Activated CD8-positive, alpha-beta memory T cell treated with anti-CD3 and anti-CD28 coated beads for 1 hour (primary cell): ENCODE measurements around the gene OSR1.
"Not testable (repeated sequence)": the region's sequence is repeated elsewhere in the genome, so short reads cannot be mapped to it uniquely, and the experiment has no call there.

Experiments
- DNase-seq, 2 donors: peaks; one replicate each; pipeline ENCODE4 v3.0.0-alpha.2; 2020; ENCODE audit warnings: low read depth in 1 of 2; ENCODE audit errors: extremely low read depth in 1 of 2

OSR1 gene

DNA sequence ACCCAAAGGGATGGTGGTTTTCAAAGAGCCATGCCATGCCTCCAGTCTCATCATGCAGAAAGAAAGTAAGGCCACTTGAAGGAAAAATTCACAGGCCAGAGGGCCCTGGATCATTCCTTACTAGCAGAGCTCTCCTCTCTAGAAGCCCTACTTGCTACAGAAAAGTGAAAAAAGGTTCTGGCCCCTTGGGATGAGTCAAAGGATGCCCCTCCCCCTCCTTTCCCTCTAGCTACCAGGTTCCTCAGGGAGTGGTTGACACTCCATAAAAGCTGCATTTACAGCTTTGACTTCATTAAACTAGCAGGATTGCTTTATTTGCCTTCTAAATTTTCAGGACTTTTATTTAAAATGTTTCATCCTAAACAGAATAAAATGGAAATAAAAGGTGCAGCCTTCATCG lies 21.2 kb downstream of the OSR1 start:
- no peak for DNase-seq

DNA sequence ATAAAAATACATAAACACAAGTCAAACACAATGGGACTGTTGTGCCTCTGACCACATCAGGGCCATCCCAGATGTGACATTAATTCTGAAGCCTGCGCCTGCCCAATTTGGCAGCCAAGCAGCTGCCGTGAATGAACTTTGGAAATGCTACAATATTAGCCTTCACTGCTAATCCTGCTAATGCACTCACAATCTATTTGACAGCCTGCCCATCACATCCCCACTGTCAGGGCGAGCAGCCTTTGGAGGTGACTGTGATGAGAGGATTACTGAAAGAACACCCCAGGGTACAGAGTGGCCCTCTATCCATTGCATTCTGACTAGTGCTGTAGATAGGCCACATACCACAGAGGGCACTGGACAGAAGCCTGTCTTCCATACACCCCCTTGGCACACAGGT lies 21.6 kb downstream of the OSR1 start:
- DNase-seq: no peak

DNA sequence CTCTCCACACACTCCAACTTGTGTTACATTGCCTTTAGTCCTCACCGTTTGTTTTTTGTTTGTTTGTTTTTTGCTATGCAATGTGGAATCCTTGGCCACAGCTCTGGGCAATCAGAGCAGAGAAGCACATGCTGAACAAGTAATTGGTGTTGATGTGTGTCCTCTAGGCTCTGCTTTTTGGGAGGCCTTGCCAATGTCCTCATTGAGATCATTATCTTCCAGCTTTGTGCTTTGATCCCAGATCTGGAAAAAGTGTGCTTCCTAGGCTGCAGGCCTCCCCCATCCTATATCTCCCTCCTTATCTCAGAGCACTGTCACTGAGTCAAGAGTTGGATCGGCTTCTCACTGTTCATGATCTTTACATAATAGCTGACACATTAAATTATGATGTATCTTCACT lies 25.9 kb downstream of the OSR1 start:
- DNase-seq: no peak

DNA sequence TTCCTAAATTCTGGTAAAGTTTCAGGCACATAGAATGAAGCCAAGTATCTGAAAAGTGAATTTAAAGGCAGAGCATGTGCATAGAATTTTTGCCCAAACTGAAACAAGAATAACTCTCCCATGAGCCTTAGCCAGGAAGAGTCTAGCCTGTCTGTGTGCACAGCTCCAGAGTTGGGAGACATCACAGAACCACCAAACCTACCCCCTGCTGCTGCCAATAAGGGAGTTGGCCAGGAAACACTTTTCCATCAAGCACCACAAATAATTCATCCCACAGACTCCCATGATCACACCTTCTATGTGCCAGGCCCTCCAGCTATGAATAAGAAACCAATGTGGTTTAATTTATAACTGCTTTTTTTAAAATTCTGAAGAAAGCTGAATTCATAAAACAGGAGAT lies 27.0 kb downstream of the OSR1 start:
- no peak for DNase-seq

DNA sequence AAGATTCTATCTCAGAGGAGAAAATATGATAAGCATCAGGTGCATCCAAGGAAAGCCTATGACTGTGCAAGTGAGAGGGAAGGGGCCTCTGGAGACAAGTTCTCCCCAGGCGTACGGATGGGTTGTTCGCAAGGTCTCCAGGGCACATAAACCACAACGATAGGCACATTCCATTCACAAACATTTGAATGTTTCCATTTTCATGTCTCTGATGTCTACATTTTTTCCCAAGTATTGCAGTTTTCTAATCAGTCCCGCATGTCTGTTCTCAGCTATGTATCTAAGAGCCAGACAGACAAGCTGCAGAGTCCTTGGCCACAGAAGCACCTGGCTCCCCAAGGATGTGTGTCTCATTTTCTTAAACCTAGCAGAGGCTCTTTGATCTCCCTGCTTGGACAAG lies 28.0 kb downstream of the OSR1 start:
- DNase-seq: no peak

DNA sequence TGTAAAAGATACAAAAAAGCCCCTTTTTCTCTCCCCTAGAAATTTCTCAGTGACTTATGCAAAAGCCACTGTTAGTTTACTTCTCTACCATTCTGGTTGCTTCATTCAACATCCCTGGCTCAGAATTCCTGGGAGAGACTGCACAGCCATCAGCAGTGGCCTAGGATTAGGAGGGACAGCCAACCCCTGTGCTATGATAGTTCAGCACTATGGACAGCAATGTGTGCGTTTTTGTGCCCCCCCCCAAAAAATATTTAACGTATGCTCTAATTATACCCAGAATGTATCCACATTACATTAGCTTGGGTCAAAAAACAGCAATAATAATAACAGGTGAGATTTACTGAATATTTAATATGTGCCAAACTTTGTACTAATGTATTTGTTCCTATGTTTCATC lies 29.0 kb downstream of the OSR1 start:
- DNase-seq: no peak

DNA sequence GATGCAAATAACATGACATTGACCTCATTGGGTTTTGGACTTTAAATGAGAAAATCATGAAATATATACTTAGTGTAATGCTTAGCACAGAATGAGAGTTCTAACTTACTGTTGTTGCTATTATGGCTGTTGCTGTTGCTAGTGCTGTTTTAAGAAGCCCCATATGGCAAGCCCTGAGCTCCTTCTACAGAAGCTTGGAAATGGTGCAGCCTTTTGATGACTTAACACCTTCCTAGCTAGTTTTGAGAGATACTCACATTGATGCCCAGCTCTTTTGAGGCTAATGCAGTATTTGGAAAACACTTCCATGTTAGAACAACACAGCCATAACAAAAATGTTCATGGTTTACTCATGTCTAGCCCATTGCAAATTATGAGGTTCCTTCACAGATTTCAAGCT lies 30.9 kb downstream of the OSR1 start:
- no peak for DNase-seq

DNA sequence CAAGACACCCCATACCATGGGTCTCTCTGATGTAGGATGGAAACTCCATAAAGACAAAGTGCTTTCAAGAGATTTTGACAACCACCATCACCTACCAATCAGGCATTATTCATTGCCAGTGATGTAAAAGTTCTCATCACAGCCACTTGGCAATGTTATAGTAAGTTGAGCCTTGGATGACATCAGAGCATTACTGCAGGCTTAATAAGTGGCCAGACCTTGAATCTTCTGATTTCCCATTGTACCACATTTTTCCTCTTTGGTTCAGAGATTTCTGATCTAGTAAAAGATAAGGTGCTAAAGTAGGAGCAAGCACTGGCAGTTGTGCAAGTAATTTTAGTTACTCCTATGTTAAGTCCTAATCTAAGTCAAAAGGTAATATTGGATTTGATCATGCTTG lies 36.5 kb downstream of the OSR1 start:
- DNase-seq: no peak

DNA sequence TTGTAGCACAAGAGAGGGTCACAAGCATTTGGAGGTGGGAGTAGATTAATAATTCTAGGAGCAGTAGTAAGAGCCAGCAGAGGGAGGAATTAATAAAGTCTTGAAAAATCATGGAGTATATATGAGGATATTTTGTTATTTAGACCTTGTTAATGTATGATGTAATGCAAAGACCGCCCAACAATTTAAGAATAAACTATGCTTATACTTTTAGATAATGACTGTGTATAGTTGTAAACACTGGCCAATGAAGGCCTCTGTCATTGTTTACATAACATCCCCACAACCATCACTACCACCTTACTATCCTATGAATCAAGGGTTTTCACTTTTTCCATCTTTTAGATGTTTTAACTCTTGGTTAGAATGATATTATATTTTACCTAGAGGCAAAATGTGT lies 37.6 kb downstream of the OSR1 start:
- DNase-seq: no peak

DNA sequence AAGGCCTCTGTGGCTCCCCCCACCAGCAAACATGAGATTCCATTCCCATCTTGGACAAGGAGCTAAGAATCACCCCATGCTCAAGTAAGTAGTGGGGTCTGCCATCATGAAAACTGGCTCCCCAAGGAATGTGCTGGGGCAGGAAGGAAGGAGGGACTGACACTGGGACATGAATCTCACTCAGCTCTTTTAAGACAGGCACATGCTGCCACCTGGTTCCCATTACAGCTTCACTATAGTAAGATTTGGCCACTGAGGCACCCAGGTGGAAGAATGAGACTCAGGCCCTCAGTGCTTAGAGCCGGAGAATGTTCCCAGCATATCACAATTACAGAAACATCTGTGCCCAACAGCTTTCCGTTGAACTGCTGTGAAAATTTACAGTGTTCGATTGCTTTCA lies 38.7 kb downstream of the OSR1 start:
- DNase-seq: no peak

DNA sequence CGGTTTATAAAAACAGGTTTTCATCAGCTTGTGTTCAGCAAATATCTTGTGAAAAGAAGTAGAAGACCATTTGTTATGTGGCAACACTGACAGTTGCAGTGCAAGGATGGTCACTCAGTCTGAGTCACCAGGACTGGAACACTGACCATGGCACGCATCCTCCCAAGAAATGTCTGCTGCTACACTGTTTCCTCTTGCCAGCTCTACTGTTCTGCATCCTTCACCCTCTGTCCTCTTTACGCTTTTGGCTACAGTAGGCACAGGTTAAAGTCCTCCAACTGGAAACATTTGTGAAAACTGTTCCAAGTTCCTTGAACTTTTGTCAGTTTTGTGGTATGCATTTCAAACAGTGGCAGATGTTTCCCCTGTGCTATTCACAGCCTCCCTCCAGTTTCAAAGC lies 39.4 kb downstream of the OSR1 start:
- no peak for DNase-seq

DNA sequence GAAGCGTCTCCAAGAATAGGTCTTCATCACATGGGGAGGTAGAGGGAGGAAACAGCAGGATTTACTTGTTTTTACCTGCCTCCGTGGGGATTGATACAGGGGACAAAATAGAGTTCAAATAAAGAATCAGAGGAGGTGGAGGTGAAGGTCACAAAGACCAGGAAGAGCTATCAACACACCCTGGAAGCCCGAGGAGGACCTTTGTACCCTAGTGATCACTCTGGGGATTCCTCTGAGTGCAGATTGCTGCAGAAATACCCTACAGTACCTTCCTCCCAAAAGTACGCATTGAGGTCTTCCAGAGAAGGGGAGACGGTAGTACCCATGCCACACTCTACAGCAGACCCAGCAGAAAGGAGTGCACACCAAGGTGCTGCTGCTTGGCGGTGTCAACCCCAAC lies 44.9 kb downstream of the OSR1 start:
- no peak for DNase-seq

DNA sequence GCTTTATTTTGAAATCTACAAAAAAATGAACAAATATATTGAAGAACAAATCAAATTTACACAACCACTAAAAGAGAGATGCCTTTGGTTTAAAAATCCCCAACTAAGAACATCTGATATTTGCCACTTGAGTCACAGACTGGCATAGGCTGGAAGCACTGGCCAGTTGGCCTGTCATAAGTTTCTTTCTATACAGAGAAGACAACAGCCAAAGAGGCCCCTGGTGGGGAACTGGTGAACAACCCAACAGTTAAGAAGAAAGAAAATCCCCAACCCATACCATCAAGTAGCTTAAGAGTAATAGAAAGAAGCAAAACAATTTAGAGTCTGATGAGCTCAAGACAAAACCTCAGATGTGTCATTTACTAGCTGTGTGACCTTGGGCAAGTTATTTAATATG lies 45.5 kb downstream of the OSR1 start:
- no peak for DNase-seq

DNA sequence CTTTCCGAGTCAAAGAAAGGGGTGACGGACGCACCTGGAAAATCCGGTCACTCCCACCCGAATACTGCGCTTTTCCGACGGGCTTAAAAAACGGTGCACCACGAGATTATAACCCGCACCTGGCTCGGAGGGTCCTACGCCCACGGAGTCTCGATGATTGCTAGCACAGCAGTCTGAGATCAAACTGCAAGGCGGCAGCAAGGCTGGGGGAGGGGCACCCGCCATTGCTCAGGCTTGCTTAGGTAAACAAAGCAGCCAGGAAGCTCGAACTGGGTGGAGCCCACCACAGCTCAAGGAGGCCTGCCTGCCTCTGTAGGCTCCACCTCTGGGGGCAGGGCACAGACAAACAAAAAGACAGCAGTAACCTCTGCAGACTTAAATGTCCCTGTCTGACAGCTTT lies 52.4 kb downstream of the OSR1 start:
- not testable (repeated sequence) for DNase-seq

DNA sequence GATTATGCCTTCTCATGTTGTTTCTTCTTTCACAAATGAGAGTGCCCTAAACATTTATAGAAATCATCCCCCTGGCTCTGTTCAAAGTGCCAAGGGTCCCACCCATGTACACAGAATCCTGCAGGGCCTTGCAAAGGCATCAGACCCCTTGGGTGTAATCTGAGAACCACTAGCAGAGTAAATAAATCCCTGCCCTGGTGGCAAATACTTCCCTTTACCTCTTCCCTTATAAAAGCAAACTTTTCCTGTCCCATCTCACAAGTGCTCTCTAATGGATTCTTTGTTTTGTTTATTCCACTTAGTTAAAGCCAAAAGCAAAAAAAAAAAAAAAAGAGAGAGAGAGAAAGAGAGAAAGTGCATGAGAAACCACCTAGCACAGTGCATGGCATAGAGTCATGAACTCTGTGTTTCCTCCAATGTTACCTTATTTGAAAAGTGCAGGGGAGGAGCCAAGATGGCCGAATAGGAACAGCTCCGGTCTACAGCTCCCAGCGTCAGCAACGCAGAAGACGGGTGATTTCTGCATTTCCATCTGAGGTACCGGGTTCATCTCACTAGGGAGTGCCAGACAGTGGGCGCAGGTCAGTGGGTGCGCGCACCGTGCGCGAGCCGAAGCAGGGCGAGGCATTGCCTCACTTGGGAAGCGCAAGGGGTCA lies 52.9 kb downstream of the OSR1 start:
- DNase-seq: not testable (repeated sequence)

DNA sequence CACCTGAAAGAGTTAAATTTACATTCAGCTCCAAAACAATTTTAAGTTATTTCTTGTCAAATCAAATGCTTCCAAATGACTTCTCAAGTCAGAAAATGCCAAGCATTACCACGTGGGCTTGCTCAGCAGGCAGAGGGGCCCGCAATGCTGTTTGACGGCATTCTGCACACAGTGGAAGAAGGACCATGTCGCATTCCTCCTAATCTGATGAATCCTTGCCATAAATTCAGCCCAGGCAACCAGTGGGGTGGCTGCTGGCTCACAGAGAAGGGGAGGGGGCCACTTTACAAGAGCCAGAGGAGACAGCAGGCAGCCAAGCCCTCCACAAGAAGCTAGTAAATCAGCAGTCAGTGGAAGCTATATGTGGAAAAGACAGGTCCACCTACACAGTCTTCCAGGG lies 56.7 kb downstream of the OSR1 start:
- DNase-seq: no peak
